CD14-positive monocyte (primary cell): ENCODE measurements around the gene FKBP5. TPM values are rescaled to one million over a fixed set of nuclear protein-coding genes. Genes with fewer than 3 reads are reported as not detected.

Experiments used
- DNase-seq, 3 donors: peaks; one replicate each; pipeline ENCODE4 v3.0.0-alpha.2; 2011 to 2022
- H2AFZ ChIP-seq: 2 replicates; pipeline ENCODE4 v1.6.0; 2012; ENCODE audit warnings: mild to moderate bottlenecking, low read depth, low read length, inconsistent platforms; ENCODE audit not compliant: insufficient read depth, poor library complexity, severe bottlenecking
- H3K27ac ChIP-seq, 2 donors: 1 replicate in 1 of 2; 2 replicates in 1 of 2; pipeline ENCODE4 v1.5.1; 2012 to 2013; ENCODE audit warnings: low read length in 2 of 2, control low read depth in 1 of 2, inconsistent platforms in 1 of 2, low read depth in 1 of 2, mild to moderate bottlenecking in 1 of 2
- H3K27me3 ChIP-seq, 2 donors: one replicate each; pipeline versions ENCODE4 v1.6.0 to v1.6.1; 2011 to 2013; ENCODE audit warnings: low read length in 2 of 2; ENCODE audit not compliant: control insufficient read depth in 2 of 2, insufficient read depth in 2 of 2
- H3K36me3 ChIP-seq, 2 donors: replicated peaks in 1 of 2; 1 replicate in 1 of 2; 2 replicates in 1 of 2; pipeline versions ENCODE4 v1.5.1 to v1.6.1; 2012 to 2013; ENCODE audit warnings: low read length in 2 of 2, control low read depth in 1 of 2, inconsistent platforms in 1 of 2, mild to moderate bottlenecking in 1 of 2; ENCODE audit not compliant: insufficient read depth in 2 of 2, control insufficient read depth in 1 of 2
- H3K4me1 ChIP-seq, 2 donors: 1 replicate in 1 of 2; 2 replicates in 1 of 2; pipeline versions ENCODE4 v1.5.1 to v1.6.1; 2012 to 2013; ENCODE audit warnings: low read length in 2 of 2, control low read depth in 1 of 2, inconsistent platforms in 1 of 2, mild to moderate bottlenecking in 1 of 2, moderate library complexity in 1 of 2; ENCODE audit not compliant: insufficient read depth in 2 of 2, control insufficient read depth in 1 of 2
- H3K4me2 ChIP-seq: replicated peaks from 2 replicates; pipeline ENCODE3; 2012; ENCODE audit warnings: low read length, moderate library complexity, mild to moderate bottlenecking; ENCODE audit not compliant: poor library complexity, severe bottlenecking; ENCODE audit errors: extremely low read depth
- H3K4me3 ChIP-seq, 3 experiments: fragments of 200-600 bp in 1 of 3; sonication (generic) in 1 of 3; replicated peaks in 1 of 3; 1 replicate in 2 of 3; 2 replicates in 1 of 3; pipeline ENCODE4 v1.5.1; 2011 to 2013; ENCODE audit warnings: low read length in 3 of 3, mild to moderate bottlenecking in 3 of 3, control low read depth in 2 of 3, low read depth in 2 of 3, inconsistent platforms in 1 of 3, moderate library complexity in 1 of 3
- H3K79me2 ChIP-seq: 2 replicates; pipeline ENCODE4 v1.6.0; 2012; ENCODE audit warnings: mild to moderate bottlenecking, control low read depth, inconsistent platforms, low read length, moderate library complexity; ENCODE audit not compliant: insufficient read depth
- H3K9ac ChIP-seq: 2 replicates; pipeline ENCODE4 v1.6.0; 2017; ENCODE audit warnings: low read length, mild to moderate bottlenecking; ENCODE audit not compliant: insufficient read depth, poor library complexity, severe bottlenecking
- H3K9me3 ChIP-seq, 2 donors: replicated peaks in 1 of 2; 1 replicate in 1 of 2; 2 replicates in 1 of 2; pipeline versions ENCODE4 v1.5.1 to v1.6.1; 2012 to 2013; ENCODE audit warnings: low read length in 2 of 2, control low read depth in 1 of 2; ENCODE audit not compliant: control insufficient read depth in 1 of 2, insufficient read depth in 1 of 2
- H4K20me1 ChIP-seq: 2 replicates; pipeline ENCODE4 v1.6.0; 2012; ENCODE audit warnings: mild to moderate bottlenecking, low read length, control low read depth, moderate library complexity; ENCODE audit not compliant: insufficient read depth
- H3K27ac Mint-ChIP-seq, 7 donors: one replicate each; pipeline ENCODE4 v1.8.0; 2020; ENCODE audit warnings: mild to moderate bottlenecking in 7 of 7, mixed read lengths in 7 of 7, moderate library complexity in 6 of 7, inconsistent platforms in 2 of 7
- H3K27me3 Mint-ChIP-seq, 3 donors: one replicate each; pipeline ENCODE4 v1.8.0; 2021 to 2022; ENCODE audit warnings: low read depth in 3 of 3, mild to moderate bottlenecking in 3 of 3, mixed read lengths in 3 of 3, moderate library complexity in 3 of 3, inconsistent platforms in 1 of 3
- H3K36me3 Mint-ChIP-seq, 2 donors: one replicate each; pipeline ENCODE4 v1.8.0; 2020; ENCODE audit warnings: mixed read lengths in 2 of 2, inconsistent platforms in 1 of 2, mild to moderate bottlenecking in 1 of 2
- H3K4me1 Mint-ChIP-seq: one replicate; pipeline ENCODE4 v1.8.0; 2020; ENCODE audit warnings: mild to moderate bottlenecking, mixed read lengths
- H3K4me3 Mint-ChIP-seq, 2 donors: one replicate each; pipeline ENCODE4 v1.8.0; 2020; ENCODE audit warnings: mild to moderate bottlenecking in 2 of 2, mixed read lengths in 2 of 2, moderate library complexity in 1 of 2
- H3K9me3 Mint-ChIP-seq, 7 donors: one replicate each; pipeline ENCODE4 v1.8.0; 2020 to 2022; ENCODE audit warnings: mixed read lengths in 7 of 7, mild to moderate bottlenecking in 6 of 7, moderate library complexity in 6 of 7, inconsistent platforms in 2 of 7
- WGBS: methylation state at CpG from one replicate; pipeline ENCODE4 v1.1.5; 2013; ENCODE audit warnings: missing lambda C conversion rate; ENCODE audit not compliant: insufficient coverage; 5-methylcytosine and 5-hydroxymethylcytosine counted together
- intact Hi-C, 2 donors: fragments of 100-400 bp; cut with micrococcal nuclease; formaldehyde crosslinking; loops; one replicate each; pipeline versions ENCODE4 v1.15.0 to v1.15.1; 2023
- polyA plus RNA-seq, 3 donors: library from polyadenylated mRNA; depleted of rRNA in 1 of 3; unstranded in 2 of 3; stranded (reverse) in 1 of 3; fragments of 300-500 nt in 2 of 3; fragments of >200 nt in 1 of 3; fragmentation: Illumina TruSeq in 2 of 3; gene quantifications; 1 replicate in 2 of 3; 2 replicates in 1 of 3; pipeline ENCODE4 v1.2.3, GENCODE V29; 2012 to 2021
- TF ChIP-seq, protein P1 (sequence below): fragments of 200-600 bp; IDR thresholded peaks from one replicate; pipeline ENCODE4 v1.8.0; 2022; ENCODE audit warnings: antibody characterized with exemption, mild to moderate bottlenecking

The FKBP5 gene
- polyA plus RNA-seq, 3 donors = 20.2 to 58.5 (median 56.9) TPM

DNA sequence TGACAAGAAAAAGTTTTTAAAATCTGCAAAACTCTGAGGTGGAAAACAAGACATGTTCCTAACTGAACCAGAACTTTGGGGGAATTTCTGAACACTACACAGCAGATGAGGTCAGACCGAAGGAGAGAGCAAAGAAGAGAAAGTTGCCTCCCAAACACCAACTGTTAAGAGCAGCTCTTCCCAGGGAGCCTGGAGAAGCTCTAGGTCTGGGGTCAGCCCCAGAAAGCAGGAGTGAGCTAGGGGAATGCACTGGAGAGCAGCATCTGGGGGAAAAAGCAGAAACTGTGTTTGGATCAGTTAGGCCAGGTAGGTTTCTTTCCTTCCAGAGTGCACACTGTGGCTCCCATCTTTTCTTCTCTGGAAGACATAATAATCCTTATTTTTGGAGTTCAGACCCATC is 41.3 kb downstream of the FKBP5 start:
- peaks cover 20 to 27% of the 10 kb centered on the region in 2 donors for H3K36me3 Mint-ChIP-seq

DNA sequence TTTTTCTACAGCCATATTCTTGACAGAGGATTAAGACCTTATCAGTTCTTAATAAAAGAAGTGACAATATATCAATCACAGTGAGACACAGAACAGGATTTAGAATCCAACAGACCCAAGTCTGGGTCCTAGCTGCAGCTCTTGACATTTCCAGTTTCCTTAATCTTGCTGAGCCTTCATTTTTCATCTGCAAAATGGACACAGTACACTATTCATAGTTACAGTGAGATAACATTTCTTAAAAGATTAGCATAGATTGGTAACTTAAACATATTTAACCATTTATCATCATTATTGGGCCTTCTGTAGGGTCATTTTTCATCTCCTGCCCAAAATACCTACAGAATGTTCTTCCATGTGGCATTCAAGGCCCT is 45.6 kb downstream of the FKBP5 start:
- H3K36me3 Mint-ChIP-seq = peaks cover 39 to 51% of the 10 kb centered on the region in 2 donors
- DNase-seq = no peak
- Histone ChIP-seq H3K4me1 (no peaks in the 10 kb centered on the region), H4K20me1 (peaks cover 95% of the 10 kb centered on the region), H3K79me2 (peaks cover 62% of the 10 kb centered on the region), H3K27ac (peak overlapping the region in 1 of 2 donors; percentile 52), H3K27me3 (no peaks in the 10 kb centered on the region), H2AFZ (no peak overlapping the region), H3K9ac (no peak overlapping the region), H3K9me3 (no peaks in the 10 kb centered on the region), H3K4me3 (no peak overlapping the region), H3K4me2 (no peak overlapping the region), H3K36me3 (peaks cover 58 to 86% of the 10 kb centered on the region in 2 donors)
- H3K4me3 Mint-ChIP-seq = no peak overlapping the region
- H3K27me3 Mint-ChIP-seq = no peaks in the 10 kb centered on the region
- TF ChIP-seq, protein P1, sequence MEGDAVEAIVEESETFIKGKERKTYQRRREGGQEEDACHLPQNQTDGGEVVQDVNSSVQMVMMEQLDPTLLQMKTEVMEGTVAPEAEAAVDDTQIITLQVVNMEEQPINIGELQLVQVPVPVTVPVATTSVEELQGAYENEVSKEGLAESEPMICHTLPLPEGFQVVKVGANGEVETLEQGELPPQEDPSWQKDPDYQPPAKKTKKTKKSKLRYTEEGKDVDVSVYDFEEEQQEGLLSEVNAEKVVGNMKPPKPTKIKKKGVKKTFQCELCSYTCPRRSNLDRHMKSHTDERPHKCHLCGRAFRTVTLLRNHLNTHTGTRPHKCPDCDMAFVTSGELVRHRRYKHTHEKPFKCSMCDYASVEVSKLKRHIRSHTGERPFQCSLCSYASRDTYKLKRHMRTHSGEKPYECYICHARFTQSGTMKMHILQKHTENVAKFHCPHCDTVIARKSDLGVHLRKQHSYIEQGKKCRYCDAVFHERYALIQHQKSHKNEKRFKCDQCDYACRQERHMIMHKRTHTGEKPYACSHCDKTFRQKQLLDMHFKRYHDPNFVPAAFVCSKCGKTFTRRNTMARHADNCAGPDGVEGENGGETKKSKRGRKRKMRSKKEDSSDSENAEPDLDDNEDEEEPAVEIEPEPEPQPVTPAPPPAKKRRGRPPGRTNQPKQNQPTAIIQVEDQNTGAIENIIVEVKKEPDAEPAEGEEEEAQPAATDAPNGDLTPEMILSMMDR = no peak
- H3K9me3 Mint-ChIP-seq = peaks cover 0 to 1% (median 0%) of the 10 kb centered on the region in 7 donors
- peak overlapping the region in 2 of 7 donors; percentile 4 to 70 for H3K27ac Mint-ChIP-seq
- H3K4me1 Mint-ChIP-seq = peaks cover 6% of the 10 kb centered on the region
- intact Hi-C loops = no loop called here

More for the DNA sequence above, 41.3 kb downstream of the FKBP5 start:
- Histone ChIP-seq H3K36me3 (peaks cover 23 to 51% of the 10 kb centered on the region in 2 donors), H3K4me1 (no peaks in the 10 kb centered on the region), H2AFZ (no peak overlapping the region), H3K27ac (peak overlapping the region in 1 of 2 donors; percentile 60), H3K9me3 (no peaks in the 10 kb centered on the region), H3K4me3 (no peak overlapping the region), H3K79me2 (peaks cover 95% of the 10 kb centered on the region), H3K9ac (no peak overlapping the region), H3K4me2 (no peak overlapping the region), H4K20me1 (peaks cover 97% of the 10 kb centered on the region), H3K27me3 (no peaks in the 10 kb centered on the region)
- no peak for DNase-seq
- intact Hi-C loops = no loop called here
- TF ChIP-seq, protein P1 = no peak
- H3K27ac Mint-ChIP-seq = peak overlapping the region in 4 of 7 donors; percentile 5 to 69 (median 58)
- peaks cover 10% of the 10 kb centered on the region for H3K4me1 Mint-ChIP-seq
- WGBS = 83% methylated on average over 1 of the region's 1 CpG
- no peak overlapping the region for H3K4me3 Mint-ChIP-seq
- H3K27me3 Mint-ChIP-seq = no peaks in the 10 kb centered on the region
- peaks cover 0 to 1% (median 0%) of the 10 kb centered on the region in 7 donors for H3K9me3 Mint-ChIP-seq
